ENCODE measurements around the gene DSCAM. TPM values are rescaled to one million over a fixed set of nuclear protein-coding genes. Genes with fewer than 3 reads are reported as not detected.

Gene DSCAM
- total RNA-seq, 2 experiments from 2014 or later: not detected

DNA sequence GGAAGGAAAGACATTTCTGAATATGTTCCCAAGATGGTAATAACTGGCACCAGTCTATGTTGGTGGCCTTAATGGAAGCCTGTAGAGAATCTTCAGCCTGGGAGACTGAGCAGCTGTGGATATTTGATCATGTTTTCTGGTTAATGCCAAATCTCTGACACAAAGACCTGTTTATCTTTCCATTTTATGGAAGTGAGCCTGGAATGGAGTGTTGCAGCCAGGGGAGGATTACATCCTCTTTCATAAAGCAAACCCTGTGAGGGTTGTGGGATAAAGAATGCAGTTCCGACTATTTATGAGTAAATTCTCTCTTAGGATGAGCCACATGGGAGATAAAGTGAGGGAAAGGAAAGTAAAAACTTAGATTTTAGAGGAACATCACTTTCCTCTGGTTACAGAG, 835.6 kb downstream of the DSCAM start:
- intact Hi-C loops (cut with micrococcal nuclease): no loop called here
- ChIA-PET CTCF (no interaction called here), POLR2A (no interaction called here)
- Mint-ChIP-seq H3K4me3 (no peak overlapping the region), H3K4me1 (ENCODE audit: low read depth) (no peaks in the 10 kb centered on the region), H3K36me3 (ENCODE audit: low read depth) (no peaks in the 10 kb centered on the region), H3K27ac (no peak overlapping the region), H3K9me3 (peaks cover 6% of the 10 kb centered on the region), H3K27me3 (no peaks in the 10 kb centered on the region)
- TF ChIP-seq, protein P1, sequence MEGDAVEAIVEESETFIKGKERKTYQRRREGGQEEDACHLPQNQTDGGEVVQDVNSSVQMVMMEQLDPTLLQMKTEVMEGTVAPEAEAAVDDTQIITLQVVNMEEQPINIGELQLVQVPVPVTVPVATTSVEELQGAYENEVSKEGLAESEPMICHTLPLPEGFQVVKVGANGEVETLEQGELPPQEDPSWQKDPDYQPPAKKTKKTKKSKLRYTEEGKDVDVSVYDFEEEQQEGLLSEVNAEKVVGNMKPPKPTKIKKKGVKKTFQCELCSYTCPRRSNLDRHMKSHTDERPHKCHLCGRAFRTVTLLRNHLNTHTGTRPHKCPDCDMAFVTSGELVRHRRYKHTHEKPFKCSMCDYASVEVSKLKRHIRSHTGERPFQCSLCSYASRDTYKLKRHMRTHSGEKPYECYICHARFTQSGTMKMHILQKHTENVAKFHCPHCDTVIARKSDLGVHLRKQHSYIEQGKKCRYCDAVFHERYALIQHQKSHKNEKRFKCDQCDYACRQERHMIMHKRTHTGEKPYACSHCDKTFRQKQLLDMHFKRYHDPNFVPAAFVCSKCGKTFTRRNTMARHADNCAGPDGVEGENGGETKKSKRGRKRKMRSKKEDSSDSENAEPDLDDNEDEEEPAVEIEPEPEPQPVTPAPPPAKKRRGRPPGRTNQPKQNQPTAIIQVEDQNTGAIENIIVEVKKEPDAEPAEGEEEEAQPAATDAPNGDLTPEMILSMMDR (IDR thresholded peaks at IDR 0.05): no peak
- no peak for DNase-seq
- ATAC-seq: no peak

DNA sequence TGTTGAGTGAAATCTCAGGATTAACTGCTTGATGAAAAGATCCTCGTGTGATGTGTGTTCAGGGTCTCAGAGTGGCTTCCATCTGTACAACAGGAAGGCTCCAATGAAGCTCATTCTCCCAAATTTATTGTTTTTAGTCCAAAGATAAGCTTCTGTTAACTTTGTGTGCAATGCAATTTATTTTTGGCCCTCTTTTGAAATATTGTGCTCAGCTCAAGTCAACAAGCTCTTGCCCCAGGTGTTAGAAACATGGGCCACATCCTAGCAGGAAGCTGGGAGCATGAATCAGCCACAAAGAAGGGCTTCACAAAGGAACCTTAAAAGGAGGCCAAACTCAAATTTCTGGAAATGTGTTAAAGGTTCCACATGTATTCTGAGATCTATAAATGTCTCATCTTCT, 844.0 kb downstream of the DSCAM start:
- ATAC-seq: no peak
- peaks cover 4% of the 10 kb centered on the region for H3K9me3 Mint-ChIP-seq
- ChIA-PET POLR2A (no interaction called here), CTCF (no interaction called here)
- H3K36me3 Mint-ChIP-seq (ENCODE audit: low read depth): no peaks in the 10 kb centered on the region
- H3K27me3 Mint-ChIP-seq: peaks cover 3% of the 10 kb centered on the region
- intact Hi-C loops (cut with micrococcal nuclease): no loop called here
- no peaks in the 10 kb centered on the region for H3K4me1 Mint-ChIP-seq (ENCODE audit: low read depth)
- TF ChIP-seq, protein P1 (IDR thresholded peaks at IDR 0.05): no peak
- DNase-seq: no peak
- H3K27ac Mint-ChIP-seq: no peak overlapping the region
- H3K4me3 Mint-ChIP-seq: no peak overlapping the region

DNA sequence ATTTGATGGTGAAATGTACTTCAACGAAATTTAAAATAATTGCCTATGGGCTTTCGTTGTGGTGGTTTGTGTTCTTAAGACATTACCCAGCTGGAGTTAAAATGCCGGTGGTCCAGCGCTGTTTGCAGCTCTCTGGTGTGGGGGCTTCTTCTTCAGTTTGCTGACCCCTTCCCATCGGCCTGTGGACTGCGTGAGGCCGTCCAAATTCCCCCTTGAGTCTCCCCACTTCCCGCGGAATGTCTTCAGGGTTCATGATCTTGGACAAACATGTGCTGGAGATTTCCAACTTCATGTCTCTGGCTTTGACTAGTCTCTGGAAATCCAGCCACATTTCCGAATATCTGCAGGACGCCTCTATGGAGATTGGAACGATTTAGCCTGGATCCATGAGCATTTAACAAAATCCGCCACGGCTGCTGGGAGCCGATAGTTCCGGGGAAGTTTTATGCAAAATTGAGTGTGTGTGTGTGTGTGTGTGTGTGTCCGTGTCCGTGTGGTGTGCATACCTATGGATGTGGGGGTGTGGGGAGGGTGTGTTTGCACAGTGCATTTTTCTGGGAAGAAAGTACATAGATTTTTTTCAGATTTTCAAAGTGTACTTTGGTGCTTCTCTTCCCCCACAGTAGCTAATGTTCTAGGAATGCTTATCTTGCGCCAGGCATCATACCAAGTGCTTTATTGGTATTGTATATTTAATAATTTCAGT, 862.5 kb downstream of the DSCAM start:
- no peak for DNase-seq
- no peak for ATAC-seq
- H3K27me3 Mint-ChIP-seq: no peaks in the 10 kb centered on the region
- POLR2A ChIA-PET: no interaction called here
- no peaks in the 10 kb centered on the region for H3K36me3 Mint-ChIP-seq (ENCODE audit: low read depth)
- H3K4me1 Mint-ChIP-seq (ENCODE audit: low read depth): no peaks in the 10 kb centered on the region
- H3K4me3 Mint-ChIP-seq: no peak overlapping the region
- CTCF ChIA-PET: no interaction called here
- no peaks in the 10 kb centered on the region for H3K9me3 Mint-ChIP-seq
- no peak overlapping the region for H3K27ac Mint-ChIP-seq
- intact Hi-C loops (cut with micrococcal nuclease): no loop called here
- TF ChIP-seq, protein P1 (IDR thresholded peaks at IDR 0.05): no peak

DNA sequence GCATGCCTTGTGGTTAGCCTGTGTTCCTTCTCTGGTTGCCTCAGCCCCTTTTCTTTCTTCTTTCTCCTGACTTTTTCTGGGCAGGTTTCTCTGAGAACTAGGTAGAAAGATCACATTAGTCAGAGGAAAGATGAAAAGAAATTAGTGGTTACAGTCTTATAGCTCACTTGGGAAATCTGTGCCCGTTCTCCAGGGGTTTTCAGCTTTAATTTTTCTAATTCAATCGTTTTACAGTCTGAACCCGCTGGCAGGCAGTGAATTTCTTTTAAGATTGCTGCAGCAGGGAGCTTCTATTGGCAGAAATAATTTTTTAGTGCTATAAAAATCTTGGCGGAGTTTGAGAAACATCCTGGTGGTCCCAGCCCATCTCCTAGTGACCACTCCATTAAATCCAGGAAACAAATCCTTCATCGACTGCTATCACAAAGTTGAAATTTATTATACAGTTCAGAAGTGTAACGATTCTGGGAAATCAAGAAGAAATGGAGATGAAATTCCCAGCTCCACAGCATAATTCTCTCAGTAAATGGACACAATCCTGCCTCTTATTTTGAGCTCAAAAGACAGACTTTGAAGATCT, 866.6 kb downstream of the DSCAM start:
- Mint-ChIP-seq H3K9me3 (no peaks in the 10 kb centered on the region), H3K27me3 (no peaks in the 10 kb centered on the region), H3K36me3 (ENCODE audit: low read depth) (no peaks in the 10 kb centered on the region), H3K27ac (no peak overlapping the region), H3K4me1 (ENCODE audit: low read depth) (no peaks in the 10 kb centered on the region), H3K4me3 (no peak overlapping the region)
- POLR2A ChIA-PET: no interaction called here
- TF ChIP-seq, protein P1 (IDR thresholded peaks at IDR 0.05): no peak
- intact Hi-C loops (cut with micrococcal nuclease): no loop called here
- DNase-seq (no peak), ATAC-seq (no peak)
- CTCF ChIA-PET: no interaction called here

DNA sequence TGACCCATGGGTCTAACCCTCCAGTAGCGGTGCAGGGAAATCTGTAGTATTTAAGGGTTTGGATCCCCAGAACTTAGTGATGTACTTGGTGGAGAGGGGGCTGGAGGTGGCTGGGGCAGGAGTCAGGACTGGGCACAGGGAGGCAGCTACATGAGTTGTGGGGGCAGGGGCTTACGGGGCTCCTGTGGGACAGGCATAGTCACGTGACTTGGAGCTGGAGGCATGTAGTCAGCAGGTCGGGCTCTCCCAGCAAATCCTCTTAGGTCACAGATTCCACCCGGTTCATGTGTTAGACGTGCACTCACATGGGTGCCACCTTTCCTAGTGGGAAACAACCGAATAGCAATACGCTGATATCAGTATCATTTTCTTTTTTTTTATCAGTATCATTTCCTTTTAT, 867.6 kb downstream of the DSCAM start:
- Mint-ChIP-seq H3K4me3 (no peak overlapping the region), H3K27me3 (no peaks in the 10 kb centered on the region), H3K9me3 (no peaks in the 10 kb centered on the region), H3K27ac (no peak overlapping the region), H3K4me1 (ENCODE audit: low read depth) (no peaks in the 10 kb centered on the region), H3K36me3 (ENCODE audit: low read depth) (no peaks in the 10 kb centered on the region)
- TF ChIP-seq, protein P1 (IDR thresholded peaks at IDR 0.05): no peak
- ATAC-seq (no peak), DNase-seq (no peak)
- POLR2A ChIA-PET: no interaction called here
- CTCF ChIA-PET: no interaction called here
- intact Hi-C loops (cut with micrococcal nuclease): no loop called here

All from activated CD8-positive, alpha-beta T cell treated with anti-CD3 and anti-CD28 coated beads for 36 hours (primary cell).